Astrocyte of the spinal cord (primary cell): Measurements from ENCODE around the gene MYCBP.

Source experiments
- DNase-seq: peaks from one replicate; pipeline ENCODE4 v3.0.0; 2011; ENCODE audit warnings: low read depth, low spot score
- H3K4me3 ChIP-seq: 2 replicates; pipeline ENCODE4 v1.5.1; 2011; ENCODE audit warnings: low read depth, mild to moderate bottlenecking, low read length, moderate library complexity
- in situ Hi-C: cut with HindIII; loops from 2 replicates; pipeline ENCODE4 v1.10.0; 2017; ENCODE audit warnings: low sequenced_read_pairs
- TF ChIP-seq, protein P1 (sequence below): IDR thresholded peaks from 2 replicates; pipeline ENCODE4 v1.5.1; 2012; ENCODE audit warnings: low read depth, mild to moderate bottlenecking, low read length, inconsistent platforms

The MYCBP gene

DNA sequence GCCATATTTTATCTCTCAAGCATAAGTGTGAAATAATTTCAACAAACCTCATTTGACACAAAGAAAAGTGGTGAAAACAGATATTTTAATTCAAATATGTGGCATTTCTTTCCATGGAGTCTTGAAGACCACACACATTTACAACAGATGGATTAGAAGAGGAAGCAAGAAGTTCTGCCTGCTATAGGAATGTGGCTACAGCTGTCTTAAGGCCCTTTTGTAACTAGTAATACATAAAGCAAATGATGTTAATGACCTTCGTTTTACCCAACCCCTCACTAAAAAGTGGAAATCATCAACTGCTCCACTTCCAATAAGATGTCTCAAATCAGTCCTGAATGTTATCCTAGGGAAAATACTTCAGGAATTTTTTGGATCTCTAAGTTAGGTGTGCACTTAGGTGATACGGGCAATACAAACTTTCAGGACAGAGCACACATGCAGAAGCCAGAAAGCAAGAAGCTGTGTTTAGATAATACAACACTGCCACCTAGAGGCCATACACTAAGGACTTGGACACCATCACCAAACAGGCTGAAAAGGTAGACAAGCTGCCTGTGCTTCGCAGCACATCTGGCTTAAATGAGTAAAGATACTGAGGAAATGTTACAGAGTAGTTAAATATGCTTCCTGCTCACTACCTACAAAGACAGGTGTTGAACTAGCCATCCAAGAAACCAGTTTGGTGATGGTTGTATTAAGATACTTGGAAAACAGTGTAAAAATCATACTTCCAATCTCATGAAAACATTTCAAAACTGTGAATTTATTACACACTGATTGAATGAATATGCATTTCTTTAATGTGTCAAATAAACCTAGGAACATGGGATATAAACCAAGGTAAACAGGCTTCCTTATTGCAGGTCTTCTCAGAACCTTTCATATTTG is 38.0 kb downstream of the MYCBP start:
- TF ChIP-seq, protein P1, sequence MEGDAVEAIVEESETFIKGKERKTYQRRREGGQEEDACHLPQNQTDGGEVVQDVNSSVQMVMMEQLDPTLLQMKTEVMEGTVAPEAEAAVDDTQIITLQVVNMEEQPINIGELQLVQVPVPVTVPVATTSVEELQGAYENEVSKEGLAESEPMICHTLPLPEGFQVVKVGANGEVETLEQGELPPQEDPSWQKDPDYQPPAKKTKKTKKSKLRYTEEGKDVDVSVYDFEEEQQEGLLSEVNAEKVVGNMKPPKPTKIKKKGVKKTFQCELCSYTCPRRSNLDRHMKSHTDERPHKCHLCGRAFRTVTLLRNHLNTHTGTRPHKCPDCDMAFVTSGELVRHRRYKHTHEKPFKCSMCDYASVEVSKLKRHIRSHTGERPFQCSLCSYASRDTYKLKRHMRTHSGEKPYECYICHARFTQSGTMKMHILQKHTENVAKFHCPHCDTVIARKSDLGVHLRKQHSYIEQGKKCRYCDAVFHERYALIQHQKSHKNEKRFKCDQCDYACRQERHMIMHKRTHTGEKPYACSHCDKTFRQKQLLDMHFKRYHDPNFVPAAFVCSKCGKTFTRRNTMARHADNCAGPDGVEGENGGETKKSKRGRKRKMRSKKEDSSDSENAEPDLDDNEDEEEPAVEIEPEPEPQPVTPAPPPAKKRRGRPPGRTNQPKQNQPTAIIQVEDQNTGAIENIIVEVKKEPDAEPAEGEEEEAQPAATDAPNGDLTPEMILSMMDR: peak; percentile 74
- no peak overlapping the region for H3K4me3 ChIP-seq
- DNase-seq: peak; percentile 85
- in situ Hi-C loops: no loop called here

DNA sequence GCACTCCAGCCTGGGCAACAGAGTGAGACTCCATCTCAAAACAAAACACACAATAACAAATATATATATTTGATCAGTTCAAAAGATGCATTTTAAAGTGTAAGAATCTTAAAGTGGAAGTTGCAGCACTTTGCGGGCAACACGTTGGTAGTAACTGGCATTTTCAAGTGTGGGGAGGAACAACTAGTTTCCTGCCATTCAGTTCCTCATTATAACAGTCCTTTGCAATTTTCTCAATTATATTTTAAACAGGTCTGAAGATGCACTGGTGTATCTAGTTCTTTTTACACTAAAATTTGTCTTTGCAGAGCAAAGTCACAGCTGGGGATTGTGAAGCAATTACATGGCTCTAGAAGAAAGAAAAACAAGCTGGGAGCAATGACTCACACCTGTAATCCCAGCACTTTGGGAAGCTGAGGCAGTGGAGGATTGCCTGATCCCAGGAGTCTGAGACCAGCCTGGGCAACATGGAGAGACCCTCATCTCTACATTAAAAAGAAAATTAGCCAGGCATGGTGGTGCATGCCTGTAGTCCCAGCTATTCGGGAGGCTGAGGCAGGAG is 38.8 kb downstream of the MYCBP start:
- in situ Hi-C loops: no loop called here
- TF ChIP-seq, protein P1: no peak
- H3K4me3 ChIP-seq: no peak overlapping the region
- no peak for DNase-seq

DNA sequence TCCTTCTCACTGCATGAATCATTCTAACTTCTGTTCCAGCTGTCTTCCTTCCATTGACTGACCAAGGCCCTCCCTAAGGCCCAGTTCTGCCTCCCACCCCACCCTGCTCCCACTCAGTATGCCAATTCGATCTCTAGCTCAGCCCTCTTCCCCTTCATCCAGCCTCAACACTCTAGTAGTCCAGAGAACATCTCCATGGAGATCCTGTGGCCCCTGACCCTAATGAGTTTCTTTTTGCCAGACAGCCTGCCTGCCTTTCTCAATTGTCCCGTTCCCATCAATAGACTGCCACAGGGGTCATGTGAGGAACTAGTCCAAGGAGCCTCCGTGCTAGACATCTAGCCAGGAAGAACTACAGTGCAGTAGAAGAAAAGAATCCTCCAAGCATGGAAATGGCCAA is 40.0 kb downstream of the MYCBP start:
- H3K4me3 ChIP-seq: no peak overlapping the region
- no peak for DNase-seq
- in situ Hi-C loops: no loop called here
- TF ChIP-seq, protein P1: no peak

DNA sequence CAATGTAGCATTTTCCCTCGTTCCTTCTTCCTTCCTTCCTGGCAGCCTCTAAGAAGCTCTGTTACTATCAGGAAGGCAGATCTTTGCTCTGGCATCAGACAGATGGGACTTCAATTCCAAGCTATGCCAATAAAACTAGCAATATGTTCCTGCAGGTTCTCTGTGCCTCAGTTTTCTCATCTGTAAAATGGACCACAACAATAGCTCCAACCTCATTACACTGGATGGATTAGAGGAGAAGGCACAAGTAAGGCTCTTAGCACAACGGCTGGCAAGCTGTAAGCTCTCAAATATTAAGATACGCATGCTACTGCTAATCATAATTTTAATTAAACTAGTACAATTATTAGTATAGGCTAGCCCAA is 40.8 kb downstream of the MYCBP start:
- H3K4me3 ChIP-seq: no peak overlapping the region
- in situ Hi-C loops: no loop called here
- TF ChIP-seq, protein P1: no peak
- no peak for DNase-seq

DNA sequence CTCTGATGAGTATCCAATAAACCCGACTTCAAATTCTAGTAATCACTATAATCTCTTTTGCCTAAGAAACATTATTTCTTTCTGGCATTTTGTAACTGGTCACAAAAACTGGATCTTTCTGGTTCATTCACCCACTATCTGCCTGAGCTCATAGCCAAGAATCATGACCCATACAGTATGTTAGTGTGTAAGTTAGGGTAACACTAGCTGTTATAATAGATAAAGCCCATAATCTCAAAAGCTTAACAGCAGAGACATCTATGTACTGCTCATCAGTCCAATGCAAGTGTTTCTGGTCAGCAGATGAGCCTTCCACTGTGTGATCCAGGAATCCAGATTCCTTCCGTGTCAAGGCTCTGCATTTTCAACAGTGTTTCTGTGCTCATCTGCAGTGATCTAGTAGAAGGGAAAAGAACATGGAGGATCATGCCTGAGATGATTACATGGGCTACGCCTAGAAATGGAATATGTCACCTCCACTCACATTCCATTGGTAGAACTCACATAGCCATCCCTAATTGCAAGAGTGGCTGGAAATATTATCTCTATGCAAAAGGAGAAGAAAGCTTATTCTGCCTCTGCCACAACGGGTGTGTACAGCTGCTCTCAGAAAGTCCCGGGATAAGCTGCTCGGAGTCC is 41.3 kb downstream of the MYCBP start:
- in situ Hi-C loops: no loop called here
- no peak for DNase-seq
- no peak overlapping the region for H3K4me3 ChIP-seq
- TF ChIP-seq, protein P1: no peak

DNA sequence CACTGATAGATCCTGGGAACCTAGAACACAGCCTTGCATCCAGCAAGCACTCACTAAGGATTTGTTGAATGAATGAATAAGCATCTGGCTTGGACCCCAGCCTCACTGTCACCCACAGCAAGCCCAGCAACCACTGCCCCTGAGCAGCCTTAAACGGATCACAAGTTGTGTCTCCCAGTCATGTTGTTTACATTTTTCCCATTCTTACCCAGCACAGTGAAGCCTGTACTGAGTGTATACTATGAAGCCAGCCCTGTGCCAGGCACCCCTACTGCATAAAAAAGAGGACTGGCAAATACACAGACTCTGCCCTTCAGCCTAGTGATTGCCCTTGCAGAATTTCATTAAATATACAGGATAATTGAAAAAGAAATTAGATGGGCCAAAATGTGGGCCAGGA is 43.8 kb downstream of the MYCBP start:
- in situ Hi-C loops: no loop called here
- TF ChIP-seq, protein P1: no peak
- DNase-seq: no peak
- no peak overlapping the region for H3K4me3 ChIP-seq
